ENCODE measurements around the gene NUMB.
A peak's percentile ranks its signal among the peaks of the same experiment; 100 is the strongest.

The NUMB gene

GRCh38 chr14:73287071-73287470, 171.3 kb downstream of the NUMB start:
- no peak overlapping the region for H3K4me3 Mint-ChIP-seq
- peaks cover 41% of the 10 kb centered on the region for H3K36me3 Mint-ChIP-seq (ENCODE audit: low read depth)
- no peaks in the 10 kb centered on the region for H3K4me1 Mint-ChIP-seq
- H3K27me3 Mint-ChIP-seq (ENCODE audit: low read depth): no peaks in the 10 kb centered on the region
- H3K27ac Mint-ChIP-seq: no peak overlapping the region
- H3K9me3 Mint-ChIP-seq: no peaks in the 10 kb centered on the region
- no peak for TF ChIP-seq CTCF (IDR thresholded peaks at IDR 0.05; ENCODE audit: unreplicated experiment in 3 of 3)

GRCh38 chr14:73286598-73286997, 171.7 kb downstream of the NUMB start:
- TF ChIP-seq CTCF (IDR thresholded peaks at IDR 0.05; ENCODE audit: unreplicated experiment in 3 of 3): no peak
- no peaks in the 10 kb centered on the region for H3K27me3 Mint-ChIP-seq (ENCODE audit: low read depth)
- H3K36me3 Mint-ChIP-seq (ENCODE audit: low read depth): peaks cover 42% of the 10 kb centered on the region
- no peak overlapping the region for H3K4me3 Mint-ChIP-seq
- no peak overlapping the region for H3K27ac Mint-ChIP-seq
- H3K9me3 Mint-ChIP-seq: no peaks in the 10 kb centered on the region
- H3K4me1 Mint-ChIP-seq: no peaks in the 10 kb centered on the region

- Mint-ChIP-seq H3K27ac (no peak overlapping the region), H3K9me3 (no peaks in the 10 kb centered on the region)
- no peak for TF ChIP-seq CTCF (IDR thresholded peaks at IDR 0.05; ENCODE audit: unreplicated experiment in 3 of 3)
Observed at GRCh38 chr14:73285979-73286378, 172.4 kb downstream of the NUMB start.

GRCh38 chr14:73283608-73284379, 174.6 kb downstream of the NUMB start:
- no peaks in the 10 kb centered on the region for H3K27me3 Mint-ChIP-seq (ENCODE audit: low read depth)
- peaks cover 54% of the 10 kb centered on the region for H3K36me3 Mint-ChIP-seq (ENCODE audit: low read depth)
- no peak overlapping the region for H3K27ac Mint-ChIP-seq
- H3K9me3 Mint-ChIP-seq: no peaks in the 10 kb centered on the region
- H3K4me3 Mint-ChIP-seq: no peak overlapping the region
- H3K4me1 Mint-ChIP-seq: no peaks in the 10 kb centered on the region
- peak; percentile 21 to 55 (median 35) for TF ChIP-seq CTCF (IDR thresholded peaks at IDR 0.05; ENCODE audit: unreplicated experiment in 3 of 3)

More at GRCh38 chr14:73285979-73286378, 172.4 kb downstream of the NUMB start:
- Mint-ChIP-seq H3K4me3 (no peak overlapping the region), H3K4me1 (no peaks in the 10 kb centered on the region), H3K27me3 (ENCODE audit: low read depth) (no peaks in the 10 kb centered on the region), H3K36me3 (ENCODE audit: low read depth) (peaks cover 48% of the 10 kb centered on the region)

GRCh38 chr14:73280903-73281302, 177.4 kb downstream of the NUMB start:
- no peak overlapping the region for H3K4me3 Mint-ChIP-seq
- H3K4me1 Mint-ChIP-seq: no peaks in the 10 kb centered on the region
- no peaks in the 10 kb centered on the region for H3K27me3 Mint-ChIP-seq (ENCODE audit: low read depth)
- TF ChIP-seq CTCF (IDR thresholded peaks at IDR 0.05; ENCODE audit: unreplicated experiment in 3 of 3): no peak
- no peaks in the 10 kb centered on the region for H3K9me3 Mint-ChIP-seq
- no peak overlapping the region for H3K27ac Mint-ChIP-seq
- peaks cover 56% of the 10 kb centered on the region for H3K36me3 Mint-ChIP-seq (ENCODE audit: low read depth)

GRCh38 chr14:73277376-73277775, 181.0 kb downstream of the NUMB start:
- no peaks in the 10 kb centered on the region for H3K9me3 Mint-ChIP-seq
- no peaks in the 10 kb centered on the region for H3K27me3 Mint-ChIP-seq (ENCODE audit: low read depth)
- H3K4me1 Mint-ChIP-seq: no peaks in the 10 kb centered on the region
- no peak overlapping the region for H3K4me3 Mint-ChIP-seq
- H3K27ac Mint-ChIP-seq: no peak overlapping the region
- no peak for TF ChIP-seq CTCF (IDR thresholded peaks at IDR 0.05; ENCODE audit: unreplicated experiment in 3 of 3)
- peaks cover 52% of the 10 kb centered on the region for H3K36me3 Mint-ChIP-seq (ENCODE audit: low read depth)

Data from nephron (organoid).